22Rv1 (cell line): Measurements from ENCODE around the gene TMEM8B.

ENCODE experiments used
- H3K27ac ChIP-seq: fragments of 450-650 bp; 2 replicates; pipeline ENCODE4 v1.5.1; 2017
- ZFX ChIP-seq: fragments of 450-650 bp; IDR thresholded peaks from 2 replicates; pipeline ENCODE4 v1.6.1; 2017; ENCODE audit warnings: antibody characterized with exemption, borderline replicate concordance
- TF ChIP-seq, protein P1 (sequence below): fragments of 450-650 bp; IDR thresholded peaks from 2 replicates; pipeline ENCODE4 v1.5.1; 2017; ENCODE audit warnings: mild to moderate bottlenecking

TMEM8B gene

DNA sequence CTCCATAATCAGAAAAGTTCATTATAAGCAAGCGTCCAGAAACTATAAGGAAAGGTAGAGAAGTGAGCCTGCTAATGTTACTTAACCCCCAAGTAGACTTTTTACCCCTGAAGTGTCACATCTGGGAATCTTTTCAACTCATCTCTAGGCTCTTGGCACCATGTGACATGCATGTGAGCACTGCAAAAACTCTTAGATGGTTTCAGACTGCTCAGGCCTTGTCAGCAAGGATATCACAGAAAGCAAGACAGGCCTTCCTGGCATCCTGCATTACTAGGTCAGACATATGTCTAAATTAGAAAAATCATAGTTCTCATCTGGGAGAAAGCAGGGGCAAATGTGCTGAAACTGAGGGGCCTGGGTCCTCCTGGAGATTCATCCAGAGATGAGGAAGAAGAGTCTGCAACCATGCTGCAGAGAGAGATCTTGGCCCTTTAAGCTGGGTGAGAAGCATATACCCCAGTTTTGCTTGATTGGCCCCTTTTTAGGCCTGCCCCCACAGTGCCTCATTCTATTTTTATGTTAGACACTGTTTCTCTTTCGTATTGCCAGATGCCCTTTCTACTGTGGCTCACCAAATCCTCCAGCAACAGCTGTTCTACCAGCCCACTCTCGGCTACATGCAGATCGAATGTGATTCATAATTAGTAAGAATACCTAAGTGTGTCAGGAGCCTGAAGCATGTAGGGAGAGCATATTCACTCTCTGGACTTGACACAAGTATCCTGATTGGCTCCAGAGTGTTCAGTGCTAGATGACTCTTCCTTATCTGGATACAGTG, 19.0 kb downstream of the TMEM8B start:
- TF ChIP-seq, protein P1, sequence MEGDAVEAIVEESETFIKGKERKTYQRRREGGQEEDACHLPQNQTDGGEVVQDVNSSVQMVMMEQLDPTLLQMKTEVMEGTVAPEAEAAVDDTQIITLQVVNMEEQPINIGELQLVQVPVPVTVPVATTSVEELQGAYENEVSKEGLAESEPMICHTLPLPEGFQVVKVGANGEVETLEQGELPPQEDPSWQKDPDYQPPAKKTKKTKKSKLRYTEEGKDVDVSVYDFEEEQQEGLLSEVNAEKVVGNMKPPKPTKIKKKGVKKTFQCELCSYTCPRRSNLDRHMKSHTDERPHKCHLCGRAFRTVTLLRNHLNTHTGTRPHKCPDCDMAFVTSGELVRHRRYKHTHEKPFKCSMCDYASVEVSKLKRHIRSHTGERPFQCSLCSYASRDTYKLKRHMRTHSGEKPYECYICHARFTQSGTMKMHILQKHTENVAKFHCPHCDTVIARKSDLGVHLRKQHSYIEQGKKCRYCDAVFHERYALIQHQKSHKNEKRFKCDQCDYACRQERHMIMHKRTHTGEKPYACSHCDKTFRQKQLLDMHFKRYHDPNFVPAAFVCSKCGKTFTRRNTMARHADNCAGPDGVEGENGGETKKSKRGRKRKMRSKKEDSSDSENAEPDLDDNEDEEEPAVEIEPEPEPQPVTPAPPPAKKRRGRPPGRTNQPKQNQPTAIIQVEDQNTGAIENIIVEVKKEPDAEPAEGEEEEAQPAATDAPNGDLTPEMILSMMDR, result no peak
- TF ChIP-seq ZFX, result no peak
- no peak overlapping the region for H3K27ac ChIP-seq

DNA sequence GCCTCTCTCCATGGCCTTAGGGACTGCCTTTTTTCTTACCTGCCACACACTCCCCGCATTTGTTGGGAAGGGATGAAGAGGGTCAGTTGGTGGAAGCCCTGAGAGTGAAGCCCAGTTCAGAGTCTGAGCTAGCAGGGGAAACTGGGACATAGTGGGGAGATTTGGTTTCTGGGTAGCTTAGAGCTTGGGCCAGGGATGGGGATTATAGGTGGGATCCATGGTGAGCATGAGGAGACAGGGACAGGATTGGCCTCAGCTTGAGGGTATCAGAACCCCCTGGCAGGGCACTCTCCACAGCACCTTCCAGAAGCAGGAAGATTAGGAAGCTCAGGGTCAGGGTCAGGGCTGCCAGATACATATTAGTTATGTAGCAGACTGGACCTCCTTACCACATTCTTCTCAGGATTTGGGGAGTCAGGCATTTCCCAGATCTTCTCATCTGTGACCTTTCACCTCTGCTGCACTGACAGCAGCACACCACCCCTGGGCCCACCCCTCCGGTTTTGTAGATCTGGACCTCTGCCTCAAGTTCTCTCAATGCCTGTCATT, 23.3 kb downstream of the TMEM8B start:
- no peak overlapping the region for H3K27ac ChIP-seq
- no peak for TF ChIP-seq ZFX
- TF ChIP-seq, protein P1, result no peak

DNA sequence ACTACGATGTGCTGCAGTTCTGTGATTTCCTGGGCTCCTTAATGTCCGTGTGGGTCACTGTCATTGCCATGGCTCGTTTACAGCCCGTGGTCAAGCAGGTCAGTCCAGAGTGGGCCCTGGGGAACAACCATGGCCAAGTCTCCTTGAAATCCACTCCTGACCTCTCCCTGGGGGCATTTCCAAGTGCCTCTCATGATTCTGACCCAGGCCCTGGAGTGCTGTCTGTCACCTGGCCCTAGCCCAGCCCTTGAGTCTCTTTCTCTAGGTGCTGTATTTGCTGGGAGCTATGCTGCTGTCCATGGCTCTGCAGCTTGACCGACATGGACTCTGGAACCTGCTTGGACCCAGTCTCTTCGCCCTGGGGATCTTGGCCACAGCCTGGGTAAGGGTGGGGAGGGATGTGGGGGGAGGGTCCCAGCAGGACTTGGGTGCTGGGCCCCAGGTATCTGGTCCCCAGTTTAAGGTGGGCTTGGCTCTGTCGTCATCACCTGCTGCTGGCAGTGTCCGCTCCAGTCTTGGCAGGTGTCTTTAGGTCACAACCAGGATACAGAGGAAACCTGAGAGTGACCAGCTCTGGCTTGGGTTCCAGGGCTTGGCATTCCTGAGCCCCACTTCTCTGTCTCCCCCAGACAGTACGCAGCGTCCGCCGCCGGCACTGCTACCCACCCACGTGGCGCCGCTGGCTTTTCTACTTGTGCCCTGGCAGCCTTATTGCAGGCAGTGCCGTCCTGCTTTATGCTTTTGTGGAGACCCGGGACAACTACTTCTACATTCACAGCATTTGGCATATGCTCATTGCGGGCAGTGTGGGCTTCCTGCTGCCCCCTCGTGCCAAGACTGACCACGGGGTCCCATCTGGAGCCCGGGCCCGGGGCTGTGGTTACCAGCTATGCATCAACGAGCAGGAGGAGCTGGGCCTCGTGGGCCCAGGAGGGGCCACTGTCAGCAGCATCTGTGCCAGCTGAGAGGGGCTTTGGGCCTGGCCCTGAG, 24.1 kb downstream of the TMEM8B start:
- TF ChIP-seq, protein P1, result no peak
- TF ChIP-seq ZFX, result no peak
- H3K27ac ChIP-seq, result no peak overlapping the region

DNA sequence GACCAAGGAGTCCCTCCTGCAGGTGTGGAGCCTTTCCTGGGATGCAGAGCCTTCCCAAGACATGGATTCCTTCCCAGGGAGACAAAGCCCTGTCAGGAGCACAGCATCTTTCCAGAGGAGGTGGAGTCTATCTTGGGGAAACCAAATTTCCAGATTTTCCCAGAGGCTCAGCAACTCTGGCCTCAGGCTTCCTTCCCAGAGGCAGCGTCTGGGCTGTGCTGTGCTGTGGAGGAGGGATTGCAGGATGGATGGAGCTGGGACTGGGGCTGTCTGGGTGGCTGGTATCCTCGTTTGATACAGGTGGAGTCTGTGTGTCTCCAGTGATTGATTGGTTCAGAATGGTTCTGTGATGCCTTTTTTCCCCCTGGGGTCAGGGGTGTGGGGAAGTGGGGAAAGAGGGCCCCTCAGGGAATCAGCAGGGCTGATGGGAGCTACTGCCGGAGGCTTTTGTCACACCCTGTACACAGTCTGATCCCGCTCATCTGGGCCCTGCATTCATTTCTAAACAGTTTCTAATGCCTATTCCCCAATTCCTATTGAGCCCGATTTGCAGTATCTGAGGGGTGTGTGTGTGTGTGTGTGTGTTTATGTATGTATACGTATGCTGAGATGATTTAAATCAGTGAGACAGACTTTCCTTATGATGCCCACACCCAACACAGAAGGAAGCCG, 25.2 kb downstream of the TMEM8B start:
- no peak overlapping the region for H3K27ac ChIP-seq
- no peak for TF ChIP-seq ZFX
- TF ChIP-seq, protein P1, result no peak

DNA sequence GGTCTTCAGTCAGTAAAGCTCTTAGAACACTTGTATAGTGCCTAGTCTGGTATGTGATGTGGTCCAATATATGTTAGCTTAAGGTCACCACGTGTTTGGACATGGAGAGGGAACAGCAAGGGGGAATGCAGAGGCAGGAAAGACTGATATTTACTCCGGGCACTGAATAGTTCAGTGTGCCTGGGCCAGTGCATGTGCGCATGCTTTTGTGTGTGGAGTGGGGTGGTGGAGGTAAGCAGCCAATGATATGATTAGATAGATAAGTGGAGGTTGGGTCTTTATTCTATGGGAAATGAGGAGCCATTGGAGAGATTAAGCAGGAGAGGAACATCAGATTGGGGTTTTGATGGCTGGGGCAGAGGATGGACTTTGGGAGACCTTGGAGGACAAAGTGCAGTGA, 27.2 kb downstream of the TMEM8B start:
- TF ChIP-seq, protein P1, result no peak
- no peak for TF ChIP-seq ZFX
- H3K27ac ChIP-seq, result no peak overlapping the region

DNA sequence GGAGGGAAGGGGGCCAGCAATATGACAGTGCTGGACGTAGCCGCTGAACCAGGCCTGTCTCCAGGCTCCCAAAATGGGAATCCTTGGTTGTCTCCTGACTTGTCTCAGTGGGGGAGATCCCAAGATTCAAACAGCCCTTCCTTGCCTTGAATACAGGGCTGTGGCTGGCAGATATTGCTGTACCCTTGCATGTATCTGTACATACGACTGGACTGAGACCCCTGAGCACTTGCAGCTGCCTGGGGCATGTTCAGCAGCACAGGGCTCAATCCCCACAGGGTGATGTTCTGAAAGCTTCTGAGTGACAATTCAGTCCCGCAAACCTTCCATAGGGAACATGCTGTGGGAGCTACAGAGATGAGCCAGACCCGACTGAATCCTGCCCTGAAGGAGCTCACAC, 27.9 kb downstream of the TMEM8B start:
- TF ChIP-seq, protein P1, result no peak
- no peak for TF ChIP-seq ZFX
- no peak overlapping the region for H3K27ac ChIP-seq
